ENCODE results near the gene RPL27A.

RPL27A gene

DNA sequence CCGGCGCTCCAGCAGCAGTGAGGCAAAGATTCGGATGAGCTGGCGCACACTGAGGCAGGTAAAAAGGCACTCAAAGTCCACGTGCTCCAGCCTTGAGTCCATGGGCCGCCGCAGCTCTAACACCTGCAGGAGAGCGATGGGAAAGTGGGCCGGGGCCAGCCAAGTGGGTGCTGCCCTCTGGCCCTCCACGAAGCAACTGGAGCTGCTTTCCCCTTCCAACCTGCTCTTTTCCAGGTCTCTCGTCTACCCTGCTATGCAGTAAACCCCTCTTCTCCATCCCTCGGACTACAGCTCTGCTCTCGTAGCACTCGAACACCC is 20.0 kb downstream of the RPL27A start:
- DNase-seq = no peak

- no peak for DNase-seq
Measured at GRCh38 chr11:8704136-8704535, 21.5 kb downstream of the RPL27A start.

- DNase-seq = no peak
Measured at GRCh38 chr11:8705146-8705545, 22.6 kb downstream of the RPL27A start.

DNA sequence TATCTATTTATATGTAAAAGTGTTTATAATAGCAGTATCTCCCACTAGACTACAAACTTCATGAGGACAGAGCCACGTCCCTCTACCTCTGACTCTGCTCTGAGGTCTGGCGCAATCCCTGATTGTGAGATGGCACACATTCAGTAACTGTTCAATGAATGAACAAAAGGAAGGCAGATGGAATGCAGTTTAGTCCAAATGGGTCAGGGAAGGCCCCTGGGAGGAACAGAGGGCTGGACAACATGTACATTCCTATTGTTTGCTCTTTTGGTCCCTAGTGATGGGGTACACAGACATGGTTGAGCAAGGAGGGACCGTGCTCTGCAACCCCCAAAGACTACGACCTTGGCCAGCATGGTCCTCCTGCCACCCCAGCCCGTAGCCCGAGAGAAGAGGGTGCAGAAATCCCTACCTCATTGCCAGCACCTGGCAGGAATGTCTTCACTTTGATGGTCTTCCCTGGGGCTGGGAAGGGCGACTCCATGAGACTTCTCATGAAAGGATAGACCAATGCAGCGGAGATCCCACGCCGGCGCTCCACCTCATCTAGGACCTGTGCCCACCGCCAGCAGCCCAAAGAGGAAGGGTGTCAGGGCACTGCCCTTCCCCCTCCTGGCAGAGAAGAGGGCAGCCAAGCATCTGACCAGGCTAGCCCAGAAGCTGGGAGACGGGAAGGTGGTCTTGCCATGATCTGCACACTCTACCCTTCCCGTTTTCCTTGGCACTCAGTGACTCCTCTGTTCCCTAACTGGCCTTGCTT is 24.3 kb downstream of the RPL27A start:
- DNase-seq = no peak

DNA sequence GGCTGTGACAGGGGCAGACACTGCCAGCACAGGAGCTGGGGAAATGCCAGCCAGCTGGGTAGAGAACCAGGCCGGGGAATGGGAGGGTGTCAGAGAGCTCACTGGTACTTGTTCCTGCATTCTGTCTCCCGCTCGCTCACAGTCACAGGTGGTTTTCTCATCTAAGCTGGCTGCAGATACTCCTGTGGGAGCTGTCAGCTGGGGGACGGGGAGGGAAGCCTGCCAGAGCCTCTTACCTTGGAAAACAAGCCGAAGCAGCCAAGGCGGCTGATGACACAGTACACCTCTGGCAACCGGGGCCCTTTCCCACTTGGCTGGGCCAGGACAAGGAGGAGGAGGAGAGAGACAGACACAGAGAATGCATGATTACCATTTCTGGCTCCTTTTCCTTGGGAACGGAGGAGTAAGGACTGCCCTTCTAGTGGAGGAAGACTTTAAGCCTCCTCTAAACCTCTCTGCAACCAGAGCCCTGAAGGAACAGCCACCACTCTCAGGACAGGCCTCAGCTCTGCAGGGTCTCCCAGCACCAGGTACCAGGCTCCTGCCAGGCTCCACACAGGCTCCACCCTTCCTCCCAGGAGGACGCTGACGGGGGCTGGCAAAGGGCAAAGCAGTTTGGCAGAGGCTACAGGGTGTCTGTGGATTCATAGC is 25.1 kb downstream of the RPL27A start:
- no peak for DNase-seq

DNA sequence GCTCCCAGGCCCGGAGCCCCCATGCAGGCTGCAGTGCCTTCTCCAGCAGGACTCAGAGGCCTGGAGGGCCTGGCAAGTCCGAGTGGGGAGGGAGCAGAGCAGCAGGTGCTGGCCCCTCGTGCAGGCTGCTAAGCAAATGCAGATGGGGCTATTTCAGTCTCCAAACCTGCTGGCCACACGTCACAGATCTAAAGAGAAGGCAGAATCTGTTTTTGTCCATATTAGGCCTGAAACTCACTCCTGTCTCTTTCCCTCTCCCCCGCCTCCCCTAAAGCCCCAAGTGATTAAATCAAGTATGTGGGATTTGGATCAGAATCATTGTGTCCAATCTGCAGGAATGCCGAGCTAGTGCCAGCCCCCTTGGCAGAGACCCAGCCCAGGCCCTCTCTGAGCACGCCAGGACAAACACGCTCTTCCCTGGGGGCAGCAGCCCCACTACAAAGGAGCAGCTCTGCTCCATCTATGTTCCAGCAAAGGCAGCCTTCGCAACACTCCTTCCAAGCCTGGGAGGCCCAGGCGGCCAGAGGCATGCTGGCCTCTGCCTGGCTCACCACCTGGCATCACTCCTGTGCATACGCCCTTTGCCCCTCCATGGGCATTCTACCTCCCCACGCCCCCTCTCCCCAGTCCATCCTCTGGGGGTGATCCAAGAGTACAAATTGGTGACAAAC is 26.5 kb downstream of the RPL27A start:
- DNase-seq = no peak

DNA sequence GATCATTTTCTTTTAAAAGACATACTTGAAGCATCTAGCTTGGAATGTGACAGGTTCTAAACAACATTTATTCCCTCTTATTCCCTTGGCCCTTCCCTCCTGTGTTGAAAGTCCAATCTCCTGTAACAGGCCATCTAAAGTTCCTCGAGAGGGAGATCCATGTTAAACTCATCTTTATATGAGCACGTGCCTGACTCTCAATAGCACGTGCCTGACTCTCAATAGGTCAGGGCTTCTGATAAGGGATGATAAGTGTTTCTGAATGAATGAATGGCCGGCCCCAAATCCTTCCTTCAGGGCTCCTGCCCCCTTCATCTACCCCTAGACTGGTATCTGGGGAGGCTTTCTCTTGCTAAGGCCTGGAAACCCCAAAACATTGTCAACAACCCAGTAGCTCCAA is 27.2 kb downstream of the RPL27A start:
- no peak for DNase-seq

DNA sequence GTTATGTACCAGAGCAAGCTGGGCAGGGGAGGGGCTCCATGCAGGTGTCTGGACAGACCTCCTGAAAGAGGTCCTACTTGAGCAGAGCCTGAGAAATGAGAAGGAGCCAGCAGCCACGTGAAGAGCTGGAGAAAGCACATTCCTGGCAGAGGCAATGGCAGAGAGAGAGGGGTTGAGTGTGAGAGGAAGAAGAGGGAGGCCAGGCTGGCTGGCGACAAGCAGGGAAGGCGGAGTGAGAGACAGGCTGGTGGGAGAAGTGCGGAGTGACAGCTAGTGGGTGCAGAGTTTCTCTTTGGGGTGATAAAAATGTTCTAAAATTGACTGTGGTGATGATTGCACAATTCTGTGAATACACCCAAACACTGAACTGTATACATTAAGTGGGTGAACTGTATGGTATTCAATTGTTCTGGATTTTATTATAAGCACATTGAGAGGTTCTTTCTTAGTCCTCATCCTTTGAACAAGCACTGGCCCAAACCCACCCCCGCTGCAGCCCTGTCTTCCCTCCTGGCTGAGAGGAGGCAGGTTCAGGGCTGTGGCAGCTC is 29.4 kb downstream of the RPL27A start:
- DNase-seq = no peak

- no peak for DNase-seq
Measured at GRCh38 chr11:8712506-8712905, 29.9 kb downstream of the RPL27A start.

- DNase-seq = no peak
Measured at GRCh38 chr11:8713760-8714454, 31.3 kb downstream of the RPL27A start.

DNA sequence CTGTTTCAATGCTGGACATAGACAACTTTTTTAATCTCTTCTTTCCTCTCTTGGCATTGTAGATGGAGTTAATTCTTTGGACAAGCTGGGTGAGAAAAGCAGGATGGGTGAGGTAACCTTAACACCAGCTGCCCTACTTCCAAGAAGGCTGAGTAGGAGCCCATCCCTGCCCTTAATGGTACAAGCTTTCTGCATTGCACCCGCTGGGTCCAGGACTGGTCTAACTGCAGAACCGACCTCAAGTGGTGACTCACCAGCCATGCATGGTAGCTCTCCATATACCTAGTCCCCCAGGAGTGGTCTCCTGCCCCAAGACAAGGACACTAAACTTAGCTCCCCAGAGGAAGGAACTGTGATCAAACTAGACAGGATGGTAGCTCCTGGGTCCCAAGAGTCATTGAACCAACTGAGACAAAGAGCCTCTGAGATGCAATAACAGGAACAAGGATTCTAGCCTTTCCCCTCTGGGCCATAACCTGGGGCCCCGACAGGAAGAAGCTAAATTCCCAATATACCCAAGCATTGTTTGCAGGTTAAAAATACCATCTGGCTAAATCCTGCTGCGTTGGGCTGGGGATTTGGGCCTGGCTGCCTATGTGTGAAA is 32.1 kb downstream of the RPL27A start:
- DNase-seq = no peak

DNA sequence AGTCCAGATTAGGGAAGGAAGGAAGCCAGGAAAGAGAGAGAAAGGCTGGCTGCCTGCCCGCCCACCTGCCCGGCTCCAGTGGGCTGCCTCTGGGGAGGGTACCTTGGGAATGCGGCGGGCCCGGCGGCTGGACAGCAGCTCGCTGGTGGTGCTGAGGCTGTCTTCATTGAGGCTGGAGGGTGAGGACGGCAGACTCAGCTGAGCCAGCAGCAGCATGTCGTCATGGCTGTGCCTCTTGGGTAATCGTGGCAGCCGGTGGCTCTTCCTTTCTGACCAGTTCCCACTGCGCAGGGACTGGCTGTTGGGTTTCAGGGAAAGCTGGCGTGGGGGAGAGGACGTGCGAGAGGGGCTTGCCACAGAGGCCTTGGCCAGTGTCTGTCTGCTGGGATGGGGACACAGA is 32.9 kb downstream of the RPL27A start:
- no peak for DNase-seq

- DNase-seq = no peak
Measured at GRCh38 chr11:8717544-8717875, 34.9 kb downstream of the RPL27A start.

GRCh38 chr11:8717876-8718753 is 35.5 kb downstream of the RPL27A start:
- DNase-seq = no peak

GRCh38 chr11:8719211-8719649 is 36.6 kb downstream of the RPL27A start:
- no peak for DNase-seq

GRCh38 chr11:8719721-8720120 is 37.1 kb downstream of the RPL27A start:
- DNase-seq = no peak

DNA sequence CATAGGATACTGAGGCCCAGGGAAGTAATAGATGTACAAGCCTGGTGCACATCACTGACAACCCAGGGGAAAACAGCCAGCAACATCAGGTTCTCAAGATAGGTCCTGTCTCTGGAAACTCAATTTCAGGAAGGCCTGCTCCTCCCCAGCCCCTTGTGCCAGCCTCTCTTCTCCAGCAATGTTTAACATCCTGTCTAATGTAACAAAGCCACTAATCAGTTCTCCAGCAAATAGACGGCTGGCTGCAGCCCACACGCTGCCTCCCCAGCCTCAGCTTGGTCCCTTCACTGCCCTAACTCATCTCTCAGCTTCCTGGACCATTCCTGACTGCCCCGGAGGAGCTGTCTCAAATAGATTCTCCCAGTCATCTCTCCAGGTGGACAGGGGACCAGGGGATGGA is 37.8 kb downstream of the RPL27A start:
- DNase-seq = no peak

DNA sequence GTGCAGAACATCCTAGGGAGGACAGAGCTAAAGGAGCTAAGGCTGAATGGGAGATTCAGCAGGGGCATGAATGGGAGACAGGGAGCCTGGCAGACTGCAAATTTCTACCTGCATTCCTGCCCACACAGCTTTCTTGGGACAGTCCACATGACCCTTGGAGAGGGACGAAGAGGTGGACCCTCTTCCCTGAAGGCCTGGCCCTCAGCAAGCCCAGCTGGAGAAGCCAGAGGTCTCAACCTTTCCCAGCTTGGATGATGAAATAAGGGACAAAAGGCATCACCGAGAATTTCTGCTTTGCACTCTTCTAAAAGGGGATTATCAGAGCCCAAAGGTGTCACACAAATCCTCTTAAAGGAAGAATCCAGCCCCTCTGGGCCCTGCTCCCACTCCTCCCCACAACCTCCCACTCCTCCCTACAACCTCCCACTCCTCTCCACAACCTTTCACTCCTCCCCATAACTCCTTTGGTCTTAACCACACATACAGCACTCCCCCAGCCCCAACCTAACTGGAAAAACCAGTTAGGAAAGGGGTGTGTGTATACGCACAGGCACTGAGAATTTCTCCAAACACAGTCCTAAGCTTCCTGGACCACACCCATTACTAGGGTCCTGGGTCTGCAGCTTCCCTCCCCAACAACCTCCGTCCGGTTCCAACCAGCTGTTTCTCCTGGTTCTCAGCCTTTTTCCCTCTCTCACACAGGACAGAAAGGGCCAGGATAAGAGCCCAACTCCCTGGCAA is 38.4 kb downstream of the RPL27A start:
- DNase-seq = no peak

DNA sequence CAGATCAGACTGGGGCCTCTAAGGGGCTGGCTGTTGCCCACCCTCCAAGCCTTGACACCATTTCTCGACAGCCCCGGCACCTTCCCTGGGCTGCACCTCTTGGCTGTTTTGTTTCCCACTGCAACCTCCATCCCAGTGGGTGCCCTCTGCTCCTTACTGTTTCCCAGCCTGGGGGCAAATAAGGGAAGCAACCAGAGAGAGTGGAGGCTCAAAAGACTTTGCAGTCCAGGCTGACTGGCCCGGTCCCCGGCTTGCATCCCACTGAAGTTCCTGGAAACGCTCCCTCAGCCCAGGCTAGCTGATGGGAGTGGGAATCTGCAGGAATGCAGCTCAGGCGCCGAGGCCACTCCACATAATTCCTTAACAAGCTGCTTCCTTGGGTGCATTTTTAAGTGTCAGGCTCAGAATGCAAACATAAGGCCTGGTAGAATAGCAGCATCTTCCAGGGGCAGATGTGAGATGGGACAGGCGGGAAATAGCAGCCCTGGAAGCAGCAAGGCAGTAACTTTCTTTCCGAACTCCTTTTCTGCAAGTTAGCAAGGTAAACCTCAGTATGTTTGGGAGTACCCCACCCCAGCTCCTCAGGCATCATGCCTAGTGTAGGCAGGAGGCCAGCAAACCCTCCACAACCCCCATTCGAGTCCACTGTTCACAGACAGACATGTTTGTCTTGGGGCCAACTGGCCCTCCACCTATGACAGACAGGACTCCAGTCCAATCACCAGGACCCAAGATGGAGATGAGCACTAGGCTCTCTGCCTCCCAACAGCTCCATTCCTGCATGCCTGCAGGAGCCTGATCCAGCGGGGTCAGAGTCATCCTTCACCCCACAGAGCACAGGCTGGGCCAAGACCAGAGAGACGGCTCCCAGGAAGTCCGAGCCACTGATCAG is 39.3 kb downstream of the RPL27A start:
- DNase-seq = no peak

- DNase-seq = no peak
Measured at GRCh38 chr11:8722809-8723208, 40.2 kb downstream of the RPL27A start.
